ENCODE data around the gene POU2AF1.

- TF ChIP-seq POLR2AphosphoS5 (IDR thresholded peaks at IDR 0.05; ENCODE audit: borderline replicate concordance, low read depth, low read length) = no peak
- TF ChIP-seq EZH2 (IDR thresholded peaks at IDR 0.05) = no peak
- TF ChIP-seq FOXP2 (optimal IDR thresholded peaks at IDR 0.05; ENCODE audit: control extremely low read depth, extremely low read length, insufficient read depth) = no peak
Observed at GRCh38 chr11:111324277-111324720, 54.8 kb downstream of the POU2AF1 start.
